ENCODE results near the gene INPP5D. TPM values are rescaled to one million over a fixed set of nuclear protein-coding genes. Genes with fewer than 3 reads are reported as not detected.
A peak's percentile ranks its signal among the peaks of the same experiment; 100 is the strongest.

The INPP5D gene
- total RNA-seq, 1 donor from 2014 or later, result 26.6 TPM

- Histone ChIP-seq H3K36me3 (ENCODE audit: control insufficient read depth, insufficient read depth, low read length) (peaks cover 18% of the 10 kb centered on the region), H3K27me3 (ENCODE audit: control insufficient read depth, insufficient read depth, low read length) (no peaks in the 10 kb centered on the region), H3K4me3 (ENCODE audit: low read depth, low read length) (no peak overlapping the region)
- FAIRE-seq (no peak), DNase-seq (ENCODE audit: low read depth) (no peak)
- no peak for TF ChIP-seq CTCF (IDR thresholded peaks at IDR 0.05; ENCODE audit: insufficient read depth, low read length, severe bottlenecking)
Measured at GRCh38 chr2:233164128-233164635, 104.0 kb downstream of the INPP5D start.

GRCh38 chr2:233164967-233165366, 104.8 kb downstream of the INPP5D start:
- no peak for DNase-seq (ENCODE audit: low read depth)
- no peaks in the 10 kb centered on the region for H3K27me3 ChIP-seq (ENCODE audit: control insufficient read depth, insufficient read depth, low read length)
- no peak overlapping the region for H3K4me3 ChIP-seq (ENCODE audit: low read depth, low read length)

GRCh38 chr2:233165543-233165894, 105.4 kb downstream of the INPP5D start:
- no peak for TF ChIP-seq CTCF (IDR thresholded peaks at IDR 0.05; ENCODE audit: insufficient read depth, low read length, severe bottlenecking)
- no peak for FAIRE-seq
- peaks cover 23% of the 10 kb centered on the region for H3K36me3 ChIP-seq (ENCODE audit: control insufficient read depth, insufficient read depth, low read length)
- H3K4me3 ChIP-seq (ENCODE audit: low read depth, low read length), result no peak overlapping the region
- DNase-seq (ENCODE audit: low read depth), result no peak
- no peaks in the 10 kb centered on the region for H3K27me3 ChIP-seq (ENCODE audit: control insufficient read depth, insufficient read depth, low read length)

More at GRCh38 chr2:233164967-233165366, 104.8 kb downstream of the INPP5D start:
- no peak for TF ChIP-seq CTCF (IDR thresholded peaks at IDR 0.05; ENCODE audit: insufficient read depth, low read length, severe bottlenecking)
- FAIRE-seq, result no peak
- H3K36me3 ChIP-seq (ENCODE audit: control insufficient read depth, insufficient read depth, low read length), result peaks cover 20% of the 10 kb centered on the region

GRCh38 chr2:233165895-233166661, 105.9 kb downstream of the INPP5D start:
- H3K4me3 ChIP-seq (ENCODE audit: low read depth, low read length), result no peak overlapping the region
- TF ChIP-seq CTCF (IDR thresholded peaks at IDR 0.05; ENCODE audit: insufficient read depth, low read length, severe bottlenecking), result no peak
- peak; percentile 33 for DNase-seq (ENCODE audit: low read depth)
- peaks cover 26% of the 10 kb centered on the region for H3K36me3 ChIP-seq (ENCODE audit: control insufficient read depth, insufficient read depth, low read length)
- no peaks in the 10 kb centered on the region for H3K27me3 ChIP-seq (ENCODE audit: control insufficient read depth, insufficient read depth, low read length)
- FAIRE-seq, result no peak

- Histone ChIP-seq H3K36me3 (ENCODE audit: control insufficient read depth, insufficient read depth, low read length) (peaks cover 30% of the 10 kb centered on the region), H3K27me3 (ENCODE audit: control insufficient read depth, insufficient read depth, low read length) (no peaks in the 10 kb centered on the region), H3K4me3 (ENCODE audit: low read depth, low read length) (no peak overlapping the region)
- FAIRE-seq (no peak), DNase-seq (ENCODE audit: low read depth) (no peak)
- TF ChIP-seq CTCF (IDR thresholded peaks at IDR 0.05; ENCODE audit: insufficient read depth, low read length, severe bottlenecking), result no peak
Measured at GRCh38 chr2:233168445-233168844, 108.3 kb downstream of the INPP5D start.

Measured in bronchial epithelial cell (primary cell).